Natural killer cell (primary cell): ENCODE results near the gene ABCB8. TPM values are rescaled to one million over a fixed set of nuclear protein-coding genes. Genes with fewer than 3 reads are reported as not detected.
"Not testable (repeated sequence)": the region's sequence is repeated elsewhere in the genome, so short reads cannot be mapped to it uniquely, and the experiment has no call there.

Source experiments
- ATAC-seq, 3 donors: fragments of 150-1000 bp in 2 of 3; fragments of 200-7000 bp in 1 of 3; cut with Tn5 transposase; 1 replicate in 1 of 3; 2 replicates in 2 of 3; pipeline ENCODE4 v1.10.0; 2021; ENCODE audit warnings: mild to moderate bottlenecking in 2 of 3, moderate library complexity in 2 of 3
- DNase-seq, 2 donors: peaks; one replicate each; pipeline versions ENCODE4 v3.0.0 to v3.0.0-alpha.2; 2013 to 2021; ENCODE audit warnings: mixed read lengths in 1 of 2
- H3K27ac ChIP-seq: one replicate; pipeline ENCODE4 v1.5.1; 2013; ENCODE audit warnings: mild to moderate bottlenecking, low read length
- H3K27me3 ChIP-seq: one replicate; pipeline ENCODE4 v1.6.1; 2013; ENCODE audit warnings: low read length; ENCODE audit not compliant: control insufficient read depth, insufficient read depth
- H3K36me3 ChIP-seq: one replicate; pipeline ENCODE4 v1.6.1; 2013; ENCODE audit warnings: low read length; ENCODE audit not compliant: control insufficient read depth, insufficient read depth
- H3K4me1 ChIP-seq: one replicate; pipeline ENCODE4 v1.6.1; 2013; ENCODE audit warnings: low read length; ENCODE audit not compliant: control insufficient read depth, insufficient read depth
- H3K4me3 ChIP-seq: one replicate; pipeline ENCODE4 v1.5.1; 2013; ENCODE audit warnings: low read length
- H3K9me3 ChIP-seq: one replicate; pipeline ENCODE4 v1.6.1; 2013; ENCODE audit warnings: low read length; ENCODE audit not compliant: control insufficient read depth, insufficient read depth
- H3K27ac Mint-ChIP-seq, 2 donors: one replicate each; pipeline ENCODE4 v1.8.0; 2022; ENCODE audit warnings: mild to moderate bottlenecking in 2 of 2, mixed read lengths in 2 of 2, moderate library complexity in 1 of 2
- H3K27me3 Mint-ChIP-seq, 2 donors: one replicate each; pipeline ENCODE4 v1.8.0; 2022; ENCODE audit warnings: low read depth in 2 of 2, mixed read lengths in 2 of 2
- H3K36me3 Mint-ChIP-seq: one replicate; pipeline ENCODE4 v1.8.0; 2022; ENCODE audit warnings: mixed read lengths
- H3K4me1 Mint-ChIP-seq, 2 donors: one replicate each; pipeline ENCODE4 v1.8.0; 2022; ENCODE audit warnings: mixed read lengths in 2 of 2
- H3K4me3 Mint-ChIP-seq: one replicate; pipeline ENCODE4 v1.8.0; 2022; ENCODE audit warnings: mild to moderate bottlenecking, moderate library complexity, mixed read lengths
- H3K9me3 Mint-ChIP-seq, 2 donors: one replicate each; pipeline ENCODE4 v1.8.0; 2022; ENCODE audit warnings: mixed read lengths in 2 of 2
- CTCF ChIP-seq: fragments of 200-600 bp; IDR thresholded peaks from one replicate; pipeline ENCODE4 v1.8.0; 2022; ENCODE audit warnings: antibody characterized with exemption
- WGBS: methylation state at CpG from one replicate; pipeline ENCODE4 v1.1.7; 2013; ENCODE audit warnings: missing lambda C conversion rate; ENCODE audit not compliant: insufficient coverage; 5-methylcytosine and 5-hydroxymethylcytosine counted together
- intact Hi-C: fragments of 100-400 bp; cut with micrococcal nuclease; formaldehyde crosslinking; loops from one replicate; pipeline ENCODE4 v1.14.2; 2022
- total RNA-seq, 4 donors: library from RNA; stranded (reverse); fragments of 120-200 nt in 1 of 4; gene quantifications; one replicate each; pipeline versions ENCODE4 v1.2.3 to v1.2.4, GENCODE V29; 2013 to 2022

The ABCB8 gene
- total RNA-seq, 3 donors from 2014 or later (not counting 1 experiment from before 2014, with no cell fraction given) = 50.6 to 60.5 (median 53.7) TPM

DNA sequence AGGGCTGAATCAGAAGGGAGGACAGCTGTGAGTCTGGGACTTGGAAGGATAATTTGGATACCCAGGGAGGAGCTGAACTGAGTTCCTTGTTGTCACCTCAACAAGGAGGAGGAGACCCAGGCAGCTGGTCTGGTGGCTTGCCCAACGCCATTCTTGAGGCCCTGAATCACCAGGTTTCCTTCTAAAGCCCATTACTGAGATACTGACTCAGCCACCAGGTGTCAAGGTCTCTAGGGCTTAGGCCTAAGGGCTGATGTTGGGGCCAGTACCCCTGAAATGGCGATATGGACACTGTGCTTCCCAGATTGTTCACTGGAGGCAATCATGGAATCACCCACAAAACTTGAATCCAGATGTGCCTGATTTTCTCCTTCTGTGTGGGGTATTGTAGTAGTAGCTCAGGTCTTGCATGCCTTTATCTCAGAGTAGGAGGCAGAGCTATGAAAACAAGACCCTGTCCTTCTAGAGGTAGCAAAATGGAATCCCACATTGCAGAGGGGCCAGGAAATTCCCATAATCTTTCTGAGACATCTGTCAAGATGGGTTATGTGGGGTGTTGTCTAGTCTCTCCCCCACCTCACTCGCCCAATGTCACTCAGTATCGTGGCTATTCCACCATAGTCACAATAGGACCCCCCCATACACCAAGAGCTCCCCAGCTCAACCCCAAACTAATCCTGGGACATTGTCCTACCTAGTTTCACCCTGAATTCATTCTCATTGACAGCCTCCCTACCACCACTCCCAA is 2.2 kb upstream of the ABCB8 start:
- intact Hi-C loops = no loop called here
- H3K27ac Mint-ChIP-seq = peak overlapping the region in 1 of 2 donors; percentile 96
- H3K9me3 Mint-ChIP-seq = no peaks in the 10 kb centered on the region
- Histone ChIP-seq H3K27me3 (no peaks in the 10 kb centered on the region), H3K27ac (no peak overlapping the region), H3K4me1 (peaks cover 17% of the 10 kb centered on the region), H3K4me3 (no peak overlapping the region), H3K9me3 (no peaks in the 10 kb centered on the region), H3K36me3 (no peaks in the 10 kb centered on the region)
- H3K36me3 Mint-ChIP-seq = no peaks in the 10 kb centered on the region
- H3K4me3 Mint-ChIP-seq = no peak overlapping the region
- peaks cover 15 to 16% of the 10 kb centered on the region in 2 donors for H3K4me1 Mint-ChIP-seq
- DNase-seq (no peak), ATAC-seq (no peak)
- WGBS = 80% methylated on average over 4 of the region's 4 CpGs
- no peak for TF ChIP-seq CTCF
- H3K27me3 Mint-ChIP-seq = peaks cover 0 to 9% of the 10 kb centered on the region in 2 donors

GRCh38 chr7:151026771-151027727 is 1.2 kb upstream of the ABCB8 start:
- H3K9me3 Mint-ChIP-seq, intact Hi-C loops, H3K36me3 Mint-ChIP-seq, H3K27me3 ChIP-seq, ATAC-seq, H3K9me3 ChIP-seq, H3K36me3 ChIP-seq, H3K27me3 Mint-ChIP-seq: not testable (repeated sequence)
- Histone ChIP-seq H3K27ac (peak overlapping the region; percentile 96), H3K4me3 (peak overlapping the region; percentile 84), H3K4me1 (peaks cover 17% of the 10 kb centered on the region)
- H3K4me3 Mint-ChIP-seq = peak overlapping the region; percentile 95
- H3K27ac Mint-ChIP-seq = peak overlapping the region; percentile 96 to 97
- peaks cover 15 to 16% of the 10 kb centered on the region in 2 donors for H3K4me1 Mint-ChIP-seq
- DNase-seq = peak in 1 of 2 donors; percentile 29
- 56% methylated on average over 18 of the region's 19 CpGs for WGBS

DNA sequence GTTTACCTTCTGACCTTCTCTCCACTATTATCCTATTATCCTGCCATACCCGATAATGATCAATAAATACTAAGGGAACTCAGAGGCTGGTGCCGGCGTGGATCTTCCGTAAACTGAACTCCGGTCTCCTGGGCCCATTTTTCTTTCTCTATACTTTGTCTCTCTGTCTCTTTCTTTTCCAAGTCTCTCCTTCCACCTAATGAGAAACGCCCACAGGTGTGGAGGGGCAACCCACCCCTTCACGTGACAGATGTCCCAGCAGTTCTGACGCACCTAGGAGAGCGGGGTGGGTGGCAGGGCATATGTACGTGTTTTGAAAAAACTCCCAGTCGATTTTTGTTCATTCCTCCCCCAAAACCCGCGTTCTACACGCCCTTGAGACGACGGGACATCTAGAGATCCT is 521 bp upstream of the ABCB8 start:
- not testable (repeated sequence) for H3K9me3 Mint-ChIP-seq, H3K36me3 Mint-ChIP-seq, ATAC-seq, DNase-seq, H3K36me3 ChIP-seq, H3K27me3 Mint-ChIP-seq, H3K27me3 ChIP-seq, H3K9me3 ChIP-seq
- H3K27ac Mint-ChIP-seq = peak overlapping the region; percentile 96 to 97
- peaks cover 17% of the 10 kb centered on the region for H3K4me1 ChIP-seq
- H3K4me1 Mint-ChIP-seq = peaks cover 15 to 16% of the 10 kb centered on the region in 2 donors
- intact Hi-C loops = loop anchor here (1.0 to 2.0 kb wide), 3 partner anchors 31 to 83 kb away; partner anchors contain the start of gene FASTK
- H3K27ac ChIP-seq = peak overlapping the region; percentile 96
- H3K4me3 ChIP-seq = peak overlapping the region; percentile 84
- peak overlapping the region; percentile 95 for H3K4me3 Mint-ChIP-seq
- WGBS = 15% methylated on average over 15 of the region's 16 CpGs

DNA sequence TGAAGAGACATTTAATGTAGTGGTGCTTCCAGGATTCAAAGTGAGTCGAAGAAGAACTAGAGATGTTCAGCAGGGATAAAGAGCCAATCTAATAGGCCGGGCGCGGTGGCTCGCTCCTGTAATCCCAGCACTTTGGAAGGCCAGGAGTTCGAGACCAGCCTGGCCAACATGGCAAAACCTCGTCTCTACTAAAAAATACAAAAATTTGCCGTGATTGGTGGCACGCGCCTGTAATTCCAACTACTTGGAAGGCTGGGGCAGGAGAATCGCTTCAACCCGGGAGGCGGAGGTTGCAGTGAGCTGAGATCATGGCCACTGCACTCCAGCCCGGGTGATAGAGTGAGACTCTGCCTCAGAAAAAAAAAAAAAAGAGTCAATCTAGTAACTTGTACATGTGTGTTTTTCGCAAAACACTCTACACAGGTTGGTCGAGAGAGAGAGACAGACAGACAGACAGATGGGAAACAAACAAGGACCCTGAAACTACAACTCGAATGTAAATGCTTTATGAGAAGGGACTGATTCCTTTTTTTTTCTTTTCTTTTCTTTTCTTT is 775 bp downstream of the ABCB8 start:
- Mint-ChIP-seq H3K4me3 (peak overlapping the region; percentile 95), H3K27me3 (no peaks in the 10 kb centered on the region), H3K36me3 (no peaks in the 10 kb centered on the region), H3K9me3 (no peaks in the 10 kb centered on the region), H3K27ac (peak overlapping the region; percentile 96 to 97), H3K4me1 (peaks cover 15 to 16% of the 10 kb centered on the region in 2 donors)
- H3K4me3 ChIP-seq = peak overlapping the region; percentile 84
- H3K36me3 ChIP-seq = no peaks in the 10 kb centered on the region
- H3K4me1 ChIP-seq = peaks cover 17% of the 10 kb centered on the region
- ATAC-seq (no peak), DNase-seq (no peak)
- H3K9me3 ChIP-seq = no peaks in the 10 kb centered on the region
- WGBS = 85% methylated on average over 15 of the region's 17 CpGs
- H3K27me3 ChIP-seq = no peaks in the 10 kb centered on the region
- intact Hi-C loops = loop anchor here (1.0 to 2.0 kb wide), 3 partner anchors 29 to 82 kb away; partner anchors contain the start of gene FASTK
- peak; percentile 25 for TF ChIP-seq CTCF
- peak overlapping the region; percentile 96 for H3K27ac ChIP-seq
